ENCODE results near the gene BCL7C. TPM values are rescaled to one million over a fixed set of nuclear protein-coding genes. Genes with fewer than 3 reads are reported as not detected.

The BCL7C gene
- total and polyA plus RNA-seq, 3 experiments from 2014 or later, result 31.7 to 52.3 (median 35.0) TPM

- CTCF ChIA-PET, result interaction anchor here (1.0 to 2.0 kb wide), 3 partner anchors 9 to 88 kb away, joined by 3 to 7 read pairs (median 3); no protein-coding TSS in a partner anchor
- Histone ChIP-seq H3K4me1 (ENCODE audit: insufficient read depth, low read length) (no peaks in the 10 kb centered on the region), H3K4me3 (ENCODE audit: low read length) (no peak overlapping the region), H3K27me3 (ENCODE audit: insufficient read depth, low read length, poor library complexity, severe bottlenecking) (no peaks in the 10 kb centered on the region), H3K9me3 (ENCODE audit: low read length) (no peaks in the 10 kb centered on the region), H3K36me3 (ENCODE audit: insufficient read depth, low read length) (no peaks in the 10 kb centered on the region), H3K27ac (ENCODE audit: low read depth, low read length) (no peak overlapping the region)
- H3K27me3 Mint-ChIP-seq, result no peaks in the 10 kb centered on the region
- no peak overlapping the region for H3K4me3 Mint-ChIP-seq
- H3K9me3 Mint-ChIP-seq, result no peaks in the 10 kb centered on the region
- peaks cover 0 to 5% (median 5%) of the 10 kb centered on the region in 3 donors for H3K36me3 Mint-ChIP-seq
- no peak overlapping the region for H3K27ac Mint-ChIP-seq
- DNase-seq, result no peak
- no peaks in the 10 kb centered on the region for H3K4me1 Mint-ChIP-seq
- POLR2A ChIA-PET, result no interaction called here
Measured at GRCh38 chr16:30853758-30854157, 40.1 kb downstream of the BCL7C start.

GRCh38 chr16:30850246-30850645 lies 43.6 kb downstream of the BCL7C start:
- no peak overlapping the region for H3K4me3 ChIP-seq (ENCODE audit: low read length)
- H3K9me3 Mint-ChIP-seq, result no peaks in the 10 kb centered on the region
- no peaks in the 10 kb centered on the region for H3K9me3 ChIP-seq (ENCODE audit: low read length)
- POLR2A ChIA-PET, result interaction anchor here (0.6 kb wide), 1 partner anchor 28 kb away, joined by 8 read pairs; no protein-coding TSS in a partner anchor
- H3K4me1 Mint-ChIP-seq, result peaks cover under 1 to 2% (median 1%) of the 10 kb centered on the region in 3 donors
- no peak for DNase-seq
- H3K36me3 Mint-ChIP-seq, result peaks cover 0 to 4% (median 3%) of the 10 kb centered on the region in 3 donors
- H3K27me3 ChIP-seq (ENCODE audit: insufficient read depth, low read length, poor library complexity, severe bottlenecking), result no peaks in the 10 kb centered on the region
- no peak overlapping the region for H3K27ac ChIP-seq (ENCODE audit: low read depth, low read length)
- no peaks in the 10 kb centered on the region for H3K27me3 Mint-ChIP-seq
- no peak overlapping the region for H3K27ac Mint-ChIP-seq
- CTCF ChIA-PET, result no interaction called here
- peaks cover 1% of the 10 kb centered on the region for H3K4me1 ChIP-seq (ENCODE audit: insufficient read depth, low read length)
- H3K4me3 Mint-ChIP-seq, result no peak overlapping the region
- H3K36me3 ChIP-seq (ENCODE audit: insufficient read depth, low read length), result no peaks in the 10 kb centered on the region

GRCh38 chr16:30846649-30847402 lies 47.1 kb downstream of the BCL7C start:
- H3K4me3 ChIP-seq (ENCODE audit: low read length), result no peak overlapping the region
- DNase-seq, result no peak
- peaks cover 8 to 10% (median 10%) of the 10 kb centered on the region in 3 donors for H3K4me1 Mint-ChIP-seq
- no peaks in the 10 kb centered on the region for H3K36me3 ChIP-seq (ENCODE audit: insufficient read depth, low read length)
- POLR2A ChIA-PET, result interaction anchor here (0.8 to 0.9 kb wide), 2 partner anchors 55 to 56 kb away, joined by 3 read pairs; no protein-coding TSS in a partner anchor
- H3K27ac Mint-ChIP-seq, result peak overlapping the region in 2 of 8 donors; percentile 41 to 84
- H3K27me3 Mint-ChIP-seq, result peaks cover 0 to 2% of the 10 kb centered on the region in 2 donors
- no peak overlapping the region for H3K4me3 Mint-ChIP-seq
- H3K27ac ChIP-seq (ENCODE audit: low read depth, low read length), result no peak overlapping the region
- H3K4me1 ChIP-seq (ENCODE audit: insufficient read depth, low read length), result peaks cover 7% of the 10 kb centered on the region
- no peaks in the 10 kb centered on the region for H3K9me3 Mint-ChIP-seq
- CTCF ChIA-PET, result interaction anchor here (0.9 to 5.5 kb wide), 6 partner anchors 28 to 95 kb away, joined by 3 to 88 read pairs (median 26); partner anchors contain the start of gene CTF1
- H3K9me3 ChIP-seq (ENCODE audit: low read length), result no peaks in the 10 kb centered on the region
- H3K36me3 Mint-ChIP-seq, result peaks cover 0 to 2% (median 0%) of the 10 kb centered on the region in 3 donors
- no peaks in the 10 kb centered on the region for H3K27me3 ChIP-seq (ENCODE audit: insufficient read depth, low read length, poor library complexity, severe bottlenecking)

GRCh38 chr16:30844671-30845449 lies 49.0 kb downstream of the BCL7C start:
- DNase-seq, result peak; percentile 69 to 86 (median 79)
- Histone ChIP-seq H3K4me3 (ENCODE audit: low read length) (peak overlapping the region; percentile 17), H3K4me1 (ENCODE audit: insufficient read depth, low read length) (peaks cover 7% of the 10 kb centered on the region), H3K27ac (ENCODE audit: low read depth, low read length) (no peak overlapping the region), H3K9me3 (ENCODE audit: low read length) (no peaks in the 10 kb centered on the region), H3K36me3 (ENCODE audit: insufficient read depth, low read length) (no peaks in the 10 kb centered on the region), H3K27me3 (ENCODE audit: insufficient read depth, low read length, poor library complexity, severe bottlenecking) (no peaks in the 10 kb centered on the region)
- Mint-ChIP-seq H3K4me1 (peaks cover 8 to 10% (median 10%) of the 10 kb centered on the region in 3 donors), H3K27me3 (peaks cover 0 to 2% of the 10 kb centered on the region in 2 donors), H3K36me3 (peaks cover 0 to 2% (median 0%) of the 10 kb centered on the region in 3 donors), H3K9me3 (no peaks in the 10 kb centered on the region), H3K4me3 (peak overlapping the region in 6 of 7 donors; percentile 60 to 71 (median 68)), H3K27ac (peak overlapping the region in 6 of 8 donors; percentile 10 to 86 (median 37))
- POLR2A ChIA-PET, result interaction anchor here (1.1 to 1.4 kb wide), 2 partner anchors 30 to 57 kb away, joined by 5 to 8 read pairs; no protein-coding TSS in a partner anchor
- CTCF ChIA-PET, result interaction anchor here (0.6 to 5.5 kb wide), 32 partner anchors 8 to 1024 kb away, joined by 3 to 88 read pairs (median 4); partner anchors contain the start of genes BCL7C and CTF1

- Histone ChIP-seq H3K9me3 (ENCODE audit: low read length) (no peaks in the 10 kb centered on the region), H3K36me3 (ENCODE audit: insufficient read depth, low read length) (no peaks in the 10 kb centered on the region), H3K4me1 (ENCODE audit: insufficient read depth, low read length) (peaks cover 7% of the 10 kb centered on the region), H3K27me3 (ENCODE audit: insufficient read depth, low read length, poor library complexity, severe bottlenecking) (no peaks in the 10 kb centered on the region), H3K4me3 (ENCODE audit: low read length) (no peak overlapping the region), H3K27ac (ENCODE audit: low read depth, low read length) (no peak overlapping the region)
- Mint-ChIP-seq H3K27ac (peak overlapping the region in 1 of 8 donors; percentile 86), H3K36me3 (peaks cover 0 to 2% (median 0%) of the 10 kb centered on the region in 3 donors), H3K27me3 (peaks cover 0 to 2% of the 10 kb centered on the region in 2 donors), H3K9me3 (no peaks in the 10 kb centered on the region), H3K4me3 (no peak overlapping the region), H3K4me1 (peaks cover 8 to 10% (median 10%) of the 10 kb centered on the region in 3 donors)
- CTCF ChIA-PET, result interaction anchor here (0.6 to 5.5 kb wide), 27 partner anchors 9 to 1025 kb away, joined by 3 to 88 read pairs (median 5); partner anchors contain the start of genes BCL7C and CTF1
- DNase-seq, result no peak
- POLR2A ChIA-PET, result interaction anchor here (0.7 to 1.4 kb wide), 3 partner anchors 14 to 58 kb away, joined by 4 to 8 read pairs (median 5); no protein-coding TSS in a partner anchor
Measured at GRCh38 chr16:30844346-30844670, 49.6 kb downstream of the BCL7C start.

GRCh38 chr16:30843501-30843900 lies 50.4 kb downstream of the BCL7C start:
- POLR2A ChIA-PET, result interaction anchor here (0.7 kb wide), 1 partner anchor 13 kb away, joined by 4 read pairs; no protein-coding TSS in a partner anchor
- no peaks in the 10 kb centered on the region for H3K36me3 ChIP-seq (ENCODE audit: insufficient read depth, low read length)
- H3K27me3 Mint-ChIP-seq, result peaks cover 0 to 2% of the 10 kb centered on the region in 2 donors
- H3K36me3 Mint-ChIP-seq, result peaks cover 0 to 2% (median 0%) of the 10 kb centered on the region in 3 donors
- no peaks in the 10 kb centered on the region for H3K27me3 ChIP-seq (ENCODE audit: insufficient read depth, low read length, poor library complexity, severe bottlenecking)
- H3K4me1 ChIP-seq (ENCODE audit: insufficient read depth, low read length), result peaks cover 7% of the 10 kb centered on the region
- no peak overlapping the region for H3K27ac ChIP-seq (ENCODE audit: low read depth, low read length)
- no peaks in the 10 kb centered on the region for H3K9me3 ChIP-seq (ENCODE audit: low read length)
- no peaks in the 10 kb centered on the region for H3K9me3 Mint-ChIP-seq
- no peak for DNase-seq
- CTCF ChIA-PET, result interaction anchor here (1.0 to 5.5 kb wide), 12 partner anchors 8 to 309 kb away, joined by 3 to 88 read pairs (median 6); partner anchors contain the start of genes BCL7C and CTF1
- peaks cover 8 to 10% (median 10%) of the 10 kb centered on the region in 3 donors for H3K4me1 Mint-ChIP-seq
- no peak overlapping the region for H3K4me3 Mint-ChIP-seq
- H3K27ac Mint-ChIP-seq, result no peak overlapping the region
- no peak overlapping the region for H3K4me3 ChIP-seq (ENCODE audit: low read length)

GRCh38 chr16:30842971-30843370 lies 50.9 kb downstream of the BCL7C start:
- ChIA-PET CTCF (interaction anchor here (1.0 to 5.5 kb wide), 6 partner anchors 28 to 310 kb away, joined by 3 to 88 read pairs (median 27); no protein-coding TSS in a partner anchor), POLR2A (no interaction called here)
- H3K36me3 Mint-ChIP-seq, result peaks cover 0 to 2% (median 0%) of the 10 kb centered on the region in 3 donors
- Histone ChIP-seq H3K36me3 (ENCODE audit: insufficient read depth, low read length) (no peaks in the 10 kb centered on the region), H3K4me1 (ENCODE audit: insufficient read depth, low read length) (peaks cover 7% of the 10 kb centered on the region), H3K9me3 (ENCODE audit: low read length) (no peaks in the 10 kb centered on the region), H3K4me3 (ENCODE audit: low read length) (no peak overlapping the region), H3K27ac (ENCODE audit: low read depth, low read length) (no peak overlapping the region), H3K27me3 (ENCODE audit: insufficient read depth, low read length, poor library complexity, severe bottlenecking) (no peaks in the 10 kb centered on the region)
- no peak overlapping the region for H3K4me3 Mint-ChIP-seq
- peak overlapping the region in 1 of 8 donors; percentile 24 for H3K27ac Mint-ChIP-seq
- no peaks in the 10 kb centered on the region for H3K9me3 Mint-ChIP-seq
- no peak for DNase-seq
- H3K4me1 Mint-ChIP-seq, result peaks cover 8 to 10% (median 10%) of the 10 kb centered on the region in 3 donors
- H3K27me3 Mint-ChIP-seq, result peaks cover 0 to 2% of the 10 kb centered on the region in 2 donors

All from CD8-positive, alpha-beta memory T cell (primary cell).